OCI-LY1 (cell line): ENCODE measurements around the gene UNC5A.

Experiments
- H2AFZ ChIP-seq: fragments of 200-600 bp; sonication (generic), shearing (Covaris generic); 2 replicates; pipeline ENCODE4 v1.6.0; 2014; ENCODE audit warnings: antibody characterized with exemption, mild to moderate bottlenecking, low read length
- H3F3A ChIP-seq: fragments of 200-600 bp; sonication (generic), shearing (Covaris generic); 2 replicates; pipeline ENCODE4 v1.6.0; 2014; ENCODE audit warnings: mild to moderate bottlenecking, antibody characterized with exemption, low read length, moderate library complexity; ENCODE audit not compliant: insufficient read depth
- H3K27ac ChIP-seq: fragments of 200-600 bp; sonication (generic); 2 replicates; pipeline ENCODE4 v1.5.1; 2014; ENCODE audit warnings: low read length, mixed run types, mild to moderate bottlenecking, low read depth; ENCODE audit not compliant: poor library complexity, severe bottlenecking
- H3K27me3 ChIP-seq: fragments of 200-600 bp; sonication (generic); 2 replicates; pipeline ENCODE4 v1.6.0; 2014; ENCODE audit warnings: antibody characterized with exemption, mild to moderate bottlenecking, low read length, moderate library complexity; ENCODE audit not compliant: insufficient read depth
- H3K36me3 ChIP-seq: fragments of 200-600 bp; sonication (generic); 2 replicates; pipeline ENCODE4 v1.6.1; 2014; ENCODE audit warnings: mild to moderate bottlenecking, antibody characterized with exemption, low read length, moderate library complexity, mixed read lengths; ENCODE audit not compliant: insufficient read depth
- H3K4me1 ChIP-seq: fragments of 200-600 bp; sonication (generic); 2 replicates; pipeline ENCODE4 v1.5.1; 2014; ENCODE audit warnings: mild to moderate bottlenecking, low read length, moderate library complexity; ENCODE audit not compliant: insufficient read depth, severe bottlenecking
- H3K4me2 ChIP-seq: fragments of 200-600 bp; sonication (generic), shearing (Covaris generic); 2 replicates; pipeline ENCODE4 v1.6.1; 2014; ENCODE audit warnings: low read length
- H3K4me3 ChIP-seq: fragments of 200-600 bp; sonication (generic); 2 replicates; pipeline ENCODE4 v1.5.1; 2014; ENCODE audit warnings: low read length, low read depth, mild to moderate bottlenecking, mixed read lengths; ENCODE audit not compliant: poor library complexity, severe bottlenecking
- H3K79me2 ChIP-seq: fragments of 200-600 bp; shearing (Covaris generic); 2 replicates; pipeline ENCODE4 v1.6.1; 2016; ENCODE audit warnings: mixed run types, low read length, mixed read lengths; ENCODE audit not compliant: insufficient read depth
- H3K9ac ChIP-seq: fragments of 200-600 bp; sonication (generic), shearing (Covaris generic); 2 replicates; pipeline ENCODE4 v1.6.1; 2014; ENCODE audit warnings: mild to moderate bottlenecking, low read length, mixed read lengths
- H3K9me2 ChIP-seq: fragments of 200-600 bp; sonication (generic), shearing (Covaris generic); 2 replicates; pipeline ENCODE4 v1.6.1; 2014; ENCODE audit warnings: low read depth, mild to moderate bottlenecking, low read length, mixed read lengths
- H3K9me3 ChIP-seq: fragments of 200-600 bp; shearing (Covaris generic); 2 replicates; pipeline ENCODE4 v1.6.1; 2014; ENCODE audit warnings: low read length, mixed read lengths
- H4K20me1 ChIP-seq: fragments of 200-600 bp; sonication (generic), shearing (Covaris generic); 2 replicates; pipeline ENCODE4 v1.6.0; 2016; ENCODE audit warnings: mild to moderate bottlenecking, low read length; ENCODE audit not compliant: insufficient read depth
- EZH2 ChIP-seq: fragments of 200-600 bp; sonication (generic), shearing (Covaris generic); IDR thresholded peaks from 2 replicates; pipeline ENCODE4 v1.8.0; 2017; ENCODE audit warnings: borderline replicate concordance, mixed run types, mild to moderate bottlenecking, antibody characterized with exemption, low read length, moderate library complexity, mixed read lengths
- TF ChIP-seq, protein P1 (sequence below): fragments of 200-600 bp; sonication (generic), shearing (Covaris generic); IDR thresholded peaks from 2 replicates; pipeline ENCODE4 v1.5.1; 2017; ENCODE audit warnings: mild to moderate bottlenecking, antibody characterized with exemption, low read length, moderate library complexity, mixed read lengths

UNC5A gene

DNA sequence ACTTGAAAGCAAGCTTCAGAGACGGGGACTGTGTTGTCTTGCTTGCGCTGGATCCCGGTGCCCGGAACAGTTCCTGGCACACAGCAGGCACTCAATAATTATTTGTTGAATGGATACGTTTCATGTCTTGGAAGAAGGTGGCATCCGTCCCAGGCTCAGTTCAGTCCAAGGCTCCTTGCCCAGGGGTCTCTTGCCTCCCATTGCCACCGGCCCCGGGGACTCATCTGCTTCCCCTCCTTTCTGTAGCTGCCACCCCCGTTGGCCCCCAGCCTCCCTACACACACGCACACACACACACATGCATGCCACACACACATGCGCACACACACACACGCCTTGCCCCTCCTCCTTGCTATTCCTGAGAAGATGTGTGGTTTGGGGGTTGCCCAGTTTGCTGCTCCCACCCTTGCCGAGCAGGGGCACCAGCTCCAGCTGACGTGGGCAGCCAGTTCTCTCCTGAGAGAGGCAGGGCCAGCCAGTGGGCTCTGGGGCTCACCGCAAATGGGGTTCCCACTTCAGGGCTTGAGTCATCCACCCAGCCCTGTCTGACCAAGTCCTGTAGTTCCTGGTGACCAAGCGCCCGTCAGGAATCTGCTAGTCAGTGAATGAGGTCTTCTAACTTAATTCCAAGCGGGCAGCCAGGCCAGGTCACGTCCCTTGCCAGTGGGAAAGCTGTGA is 47.0 kb downstream of the UNC5A start:
- no peaks in the 10 kb centered on the region for H3K9me2 ChIP-seq
- no peaks in the 10 kb centered on the region for H3K9me3 ChIP-seq
- no peaks in the 10 kb centered on the region for H3K4me1 ChIP-seq
- TF ChIP-seq, protein P1, sequence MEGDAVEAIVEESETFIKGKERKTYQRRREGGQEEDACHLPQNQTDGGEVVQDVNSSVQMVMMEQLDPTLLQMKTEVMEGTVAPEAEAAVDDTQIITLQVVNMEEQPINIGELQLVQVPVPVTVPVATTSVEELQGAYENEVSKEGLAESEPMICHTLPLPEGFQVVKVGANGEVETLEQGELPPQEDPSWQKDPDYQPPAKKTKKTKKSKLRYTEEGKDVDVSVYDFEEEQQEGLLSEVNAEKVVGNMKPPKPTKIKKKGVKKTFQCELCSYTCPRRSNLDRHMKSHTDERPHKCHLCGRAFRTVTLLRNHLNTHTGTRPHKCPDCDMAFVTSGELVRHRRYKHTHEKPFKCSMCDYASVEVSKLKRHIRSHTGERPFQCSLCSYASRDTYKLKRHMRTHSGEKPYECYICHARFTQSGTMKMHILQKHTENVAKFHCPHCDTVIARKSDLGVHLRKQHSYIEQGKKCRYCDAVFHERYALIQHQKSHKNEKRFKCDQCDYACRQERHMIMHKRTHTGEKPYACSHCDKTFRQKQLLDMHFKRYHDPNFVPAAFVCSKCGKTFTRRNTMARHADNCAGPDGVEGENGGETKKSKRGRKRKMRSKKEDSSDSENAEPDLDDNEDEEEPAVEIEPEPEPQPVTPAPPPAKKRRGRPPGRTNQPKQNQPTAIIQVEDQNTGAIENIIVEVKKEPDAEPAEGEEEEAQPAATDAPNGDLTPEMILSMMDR: no peak
- no peak for TF ChIP-seq EZH2
- H3K36me3 ChIP-seq: no peaks in the 10 kb centered on the region
- no peaks in the 10 kb centered on the region for H3K79me2 ChIP-seq
- H3K4me2 ChIP-seq: no peak overlapping the region
- no peaks in the 10 kb centered on the region for H3F3A ChIP-seq
- no peaks in the 10 kb centered on the region for H4K20me1 ChIP-seq
- H3K27me3 ChIP-seq: peaks cover 12% of the 10 kb centered on the region
- H3K9ac ChIP-seq: no peak overlapping the region
- H3K27ac ChIP-seq: no peak overlapping the region
- no peak overlapping the region for H2AFZ ChIP-seq
- H3K4me3 ChIP-seq: no peak overlapping the region

GRCh38 chr5:176857894-176858273 is 47.5 kb downstream of the UNC5A start:
- no peaks in the 10 kb centered on the region for H3F3A ChIP-seq
- H3K9me2 ChIP-seq: no peaks in the 10 kb centered on the region
- no peak overlapping the region for H3K9ac ChIP-seq
- no peaks in the 10 kb centered on the region for H3K4me1 ChIP-seq
- H3K79me2 ChIP-seq: no peaks in the 10 kb centered on the region
- H3K36me3 ChIP-seq: no peaks in the 10 kb centered on the region
- H4K20me1 ChIP-seq: no peaks in the 10 kb centered on the region
- no peak overlapping the region for H3K4me3 ChIP-seq
- no peaks in the 10 kb centered on the region for H3K9me3 ChIP-seq
- no peak overlapping the region for H2AFZ ChIP-seq
- no peak for TF ChIP-seq EZH2
- TF ChIP-seq, protein P1: no peak
- H3K4me2 ChIP-seq: no peak overlapping the region
- H3K27me3 ChIP-seq: peaks cover 12% of the 10 kb centered on the region
- H3K27ac ChIP-seq: no peak overlapping the region

DNA sequence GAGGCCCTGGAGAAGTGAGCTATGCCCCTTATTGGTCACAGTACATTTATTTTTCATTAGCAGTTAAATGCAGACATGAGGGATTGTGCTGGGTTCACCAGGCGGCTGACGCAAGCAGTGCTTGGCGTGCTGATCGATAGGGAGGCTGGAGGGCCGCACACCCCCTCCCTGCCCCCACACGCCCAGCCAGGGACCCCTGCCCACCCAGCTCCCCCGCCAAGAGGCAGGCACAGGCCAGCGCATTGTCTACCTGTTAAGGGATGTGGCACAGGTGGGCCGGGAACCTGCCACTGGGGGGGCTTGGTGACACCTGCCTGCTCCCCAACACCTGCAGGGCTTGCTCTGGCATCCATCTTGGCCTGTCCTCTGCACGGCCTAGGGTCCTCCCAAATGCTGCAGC is 49.6 kb downstream of the UNC5A start:
- no peak overlapping the region for H3K9ac ChIP-seq
- H3K4me2 ChIP-seq: no peak overlapping the region
- H4K20me1 ChIP-seq: no peaks in the 10 kb centered on the region
- no peaks in the 10 kb centered on the region for H3F3A ChIP-seq
- H3K4me3 ChIP-seq: no peak overlapping the region
- peaks cover 11% of the 10 kb centered on the region for H3K27me3 ChIP-seq
- H3K9me2 ChIP-seq: no peaks in the 10 kb centered on the region
- no peak overlapping the region for H2AFZ ChIP-seq
- no peaks in the 10 kb centered on the region for H3K4me1 ChIP-seq
- no peaks in the 10 kb centered on the region for H3K9me3 ChIP-seq
- no peak overlapping the region for H3K27ac ChIP-seq
- H3K36me3 ChIP-seq: no peaks in the 10 kb centered on the region
- H3K79me2 ChIP-seq: no peaks in the 10 kb centered on the region
- TF ChIP-seq, protein P1: no peak
- no peak for TF ChIP-seq EZH2
